Measurements from ENCODE around the gene DNAH10. TPM values are rescaled to one million over a fixed set of nuclear protein-coding genes. Genes with fewer than 3 reads are reported as not detected.

Gene DNAH10
- total RNA-seq = 0.22 TPM
- long read RNA-seq, partial matches to known transcripts = 0 of 1 reads
- long read RNA-seq, other reads (novel, unspliced or antisense) = 1 of 1 reads

DNA sequence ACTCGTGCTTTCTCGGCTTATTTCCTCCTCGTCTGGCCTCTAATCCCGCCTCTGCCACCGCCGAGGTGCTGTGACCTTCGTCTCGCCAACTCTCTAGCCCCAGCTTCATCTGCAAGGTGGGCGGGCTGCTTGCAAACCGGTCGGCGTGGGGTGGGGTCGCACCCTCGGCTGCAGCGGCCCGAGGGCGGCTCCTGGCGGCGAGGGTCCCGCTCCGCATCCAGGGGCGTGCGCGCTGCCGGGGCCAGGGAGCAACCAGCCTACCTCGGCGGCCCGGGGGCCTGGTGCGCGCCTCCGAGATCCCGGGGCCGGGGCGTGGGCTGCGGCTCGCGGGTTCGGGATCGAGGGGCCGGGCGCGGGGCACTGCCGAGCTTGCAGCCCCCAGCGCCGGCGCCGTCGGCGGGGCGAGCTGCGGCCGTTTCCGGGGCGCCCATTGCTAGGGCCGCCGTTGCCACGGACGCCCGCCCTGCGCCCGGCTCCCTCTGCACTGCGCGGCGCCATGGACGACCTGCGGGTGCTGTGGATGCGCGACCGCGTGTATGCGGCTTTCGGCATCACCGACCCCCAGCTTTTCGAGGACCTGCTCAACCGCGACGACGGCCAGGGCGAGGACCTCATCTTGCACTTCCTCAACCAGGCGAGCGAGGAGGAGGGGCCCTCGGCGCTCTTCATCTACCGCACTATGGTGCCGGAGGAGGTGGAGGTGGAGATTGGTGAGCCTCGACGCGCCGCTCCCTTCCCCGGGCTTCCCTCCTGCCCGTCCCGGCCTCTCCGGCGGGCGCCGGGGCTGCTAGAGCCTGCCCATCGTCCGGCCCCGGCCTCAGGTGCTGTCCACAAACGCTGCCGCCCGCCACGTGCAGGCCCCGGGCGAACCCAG is at the start of gene DNAH10:
Gene DNAH10, plus strand, starts transcription at position 461 of the 874 bp plus-strand sequence. Its CDS starts 36 bp downstream, at position 497.
- ATAC-seq (peak; percentile 28), DNase-seq (ENCODE audit: missing footprints) (no peak)
- intact Hi-C loops (cut with DNase I) = no loop called here

DNA sequence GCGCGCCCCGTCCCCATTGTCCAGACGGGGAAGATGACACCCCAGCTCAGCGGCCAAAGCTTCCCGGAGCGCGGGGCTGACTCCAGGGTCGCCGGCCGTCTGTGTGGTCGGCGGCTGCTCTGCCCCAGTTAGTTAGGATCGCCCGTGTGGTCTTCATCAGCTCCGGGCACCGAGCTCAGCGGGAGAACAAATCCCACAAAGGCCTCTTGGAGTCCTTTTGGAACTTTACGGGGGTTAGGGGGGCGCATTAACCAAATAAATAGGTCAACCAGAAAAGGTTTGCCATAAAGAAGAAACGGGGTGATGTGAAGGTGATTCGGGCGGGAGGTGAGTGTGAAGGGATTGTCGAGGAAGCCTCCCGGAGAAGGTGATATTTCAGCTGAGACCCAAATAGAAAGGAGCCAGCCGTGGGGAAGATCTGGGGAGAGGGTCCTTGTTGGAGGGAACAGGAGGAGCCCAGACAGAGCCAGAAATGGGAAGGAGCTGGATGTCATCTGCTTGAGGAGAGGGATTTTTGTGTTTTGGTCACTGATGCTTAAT is 49.3 kb upstream of the DNAH10 start:
- intact Hi-C loops (cut with DNase I) = loop anchor here (5.0 kb wide), 1 partner anchor 269 kb away; no protein-coding TSS in a partner anchor
- DNase-seq (ENCODE audit: missing footprints) = no peak
- ATAC-seq = no peak

GRCh38 chr12:123713398-123713797 is 48.7 kb upstream of the DNAH10 start:
- no peak for ATAC-seq
- intact Hi-C loops (cut with DNase I) = loop anchor here (5.0 kb wide), 1 partner anchor 269 kb away; no protein-coding TSS in a partner anchor
- DNase-seq (ENCODE audit: missing footprints) = no peak

DNA sequence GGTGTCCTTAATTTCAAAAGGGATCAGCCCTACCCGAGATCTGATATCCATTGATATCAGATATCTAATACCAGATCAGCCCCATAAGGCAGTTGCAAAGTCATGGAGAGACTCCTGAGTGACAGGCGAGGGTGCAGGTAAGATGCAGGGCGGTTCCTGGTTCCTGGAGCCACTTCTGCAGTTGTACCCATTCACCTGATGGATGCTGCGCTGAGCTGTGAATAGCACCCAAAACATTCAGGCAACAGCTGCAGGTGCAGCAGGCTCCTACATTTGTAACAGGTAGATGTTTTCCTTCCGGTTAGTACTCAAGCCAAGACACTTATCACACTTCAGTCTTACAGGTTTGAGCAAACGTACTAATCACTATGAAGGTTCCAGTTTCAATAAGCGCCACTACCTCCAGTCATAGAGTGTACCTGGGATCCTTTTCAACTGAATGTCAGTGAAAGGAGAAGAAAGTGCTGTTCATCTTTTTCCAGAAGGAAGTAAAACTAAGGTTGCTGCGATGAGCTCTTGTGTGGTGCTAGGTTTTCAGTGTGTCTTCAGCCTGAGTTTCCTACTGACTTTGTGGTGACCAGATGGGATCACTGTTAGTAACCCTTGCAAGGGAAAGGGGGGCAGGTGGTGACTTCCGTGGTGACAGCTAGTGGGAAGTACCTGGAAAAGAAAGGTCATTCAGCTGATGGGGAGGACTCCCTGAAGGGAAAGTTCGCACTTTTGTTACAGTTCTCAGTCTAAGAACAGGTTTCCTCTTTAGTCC is 48.1 kb upstream of the DNAH10 start:
- no peak for DNase-seq (ENCODE audit: missing footprints)
- ATAC-seq = no peak
- intact Hi-C loops (cut with DNase I) = loop anchor here (5.0 kb wide), 1 partner anchor 268 kb away; no protein-coding TSS in a partner anchor

- DNase-seq (ENCODE audit: missing footprints) = no peak
- intact Hi-C loops (cut with DNase I) = no loop called here
- no peak for ATAC-seq
Observed at GRCh38 chr12:123715195-123715594, 46.9 kb upstream of the DNAH10 start.

- DNase-seq (ENCODE audit: missing footprints) (no peak), ATAC-seq (no peak)
- intact Hi-C loops (cut with DNase I) = no loop called here
Observed at GRCh38 chr12:123717350-123717749, 44.8 kb upstream of the DNAH10 start.

GRCh38 chr12:123720141-123720814 is 41.8 kb upstream of the DNAH10 start:
- DNase-seq (ENCODE audit: missing footprints) = no peak
- intact Hi-C loops (cut with DNase I) = no loop called here
- ATAC-seq = no peak

DNA sequence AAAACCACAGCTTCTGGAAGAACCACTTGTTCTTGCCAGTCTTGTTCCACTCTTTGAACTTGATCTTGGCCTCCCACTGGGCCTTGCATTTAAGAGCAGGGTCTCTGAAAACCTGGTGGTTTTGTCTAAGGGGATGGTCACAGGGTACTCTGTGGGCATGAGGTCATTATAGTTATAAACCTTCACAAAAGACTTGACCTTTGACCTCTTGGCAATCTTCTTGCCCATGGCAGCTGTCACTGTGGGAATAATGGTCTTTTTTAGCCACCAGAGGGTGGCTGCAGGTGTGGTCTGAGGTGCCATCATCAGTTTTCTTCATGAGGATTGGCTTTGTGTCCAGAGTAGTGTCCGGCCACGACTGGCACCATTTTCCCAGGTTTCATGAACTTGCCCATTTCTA is 40.9 kb upstream of the DNAH10 start:
- DNase-seq (ENCODE audit: missing footprints) (no peak), ATAC-seq (no peak)
- intact Hi-C loops (cut with DNase I) = no loop called here

- no peak for ATAC-seq
- DNase-seq (ENCODE audit: missing footprints) = no peak
- intact Hi-C loops (cut with DNase I) = no loop called here
Observed at GRCh38 chr12:123723011-123723410, 39.1 kb upstream of the DNAH10 start.

GRCh38 chr12:123723765-123724164 is 38.3 kb upstream of the DNAH10 start:
- no peak for DNase-seq (ENCODE audit: missing footprints)
- ATAC-seq = no peak
- intact Hi-C loops (cut with DNase I) = no loop called here

GRCh38 chr12:123726244-123726643 is 35.9 kb upstream of the DNAH10 start:
- ATAC-seq (no peak), DNase-seq (ENCODE audit: missing footprints) (no peak)
- intact Hi-C loops (cut with DNase I) = no loop called here

DNA sequence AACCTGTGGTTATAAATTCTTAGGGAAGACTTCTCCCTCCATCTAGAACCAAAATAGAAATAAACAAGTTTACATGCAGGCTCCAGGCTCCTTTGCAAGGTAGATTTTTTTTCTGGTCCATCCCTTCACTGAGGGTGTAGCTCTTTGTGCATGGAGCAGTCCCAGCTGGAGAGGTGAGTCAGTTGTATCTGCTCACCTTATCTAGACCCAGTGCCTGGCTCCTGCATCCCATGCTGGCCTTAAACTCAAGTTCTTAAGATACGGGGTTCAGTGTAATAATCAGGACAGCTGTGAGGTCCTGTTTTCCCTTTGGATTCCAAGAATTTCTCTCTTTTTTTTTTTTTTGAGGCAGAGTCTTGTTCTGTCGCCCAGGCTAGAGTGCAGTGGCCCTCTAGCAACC is 35.1 kb upstream of the DNAH10 start:
- DNase-seq (ENCODE audit: missing footprints) (no peak), ATAC-seq (no peak)
- intact Hi-C loops (cut with DNase I) = no loop called here

DNA sequence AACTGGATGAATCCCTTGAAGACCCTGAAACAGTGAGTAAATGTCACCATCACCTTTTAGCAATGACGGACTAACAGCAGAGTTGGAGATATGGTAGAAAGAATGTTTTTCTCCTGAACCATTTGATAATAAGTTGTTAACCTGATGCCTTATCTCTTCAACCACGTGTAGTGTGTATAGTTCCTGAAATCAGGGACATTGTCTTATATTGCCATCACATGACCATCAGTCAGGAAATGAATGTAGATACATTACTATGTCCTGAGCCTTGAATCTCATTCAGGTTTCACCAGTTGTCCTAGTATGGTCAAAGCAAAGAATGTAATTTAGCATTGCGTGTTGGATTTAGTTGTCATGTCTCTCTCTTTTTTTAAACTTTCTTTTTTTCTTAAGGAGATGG is 34.2 kb upstream of the DNAH10 start:
- ATAC-seq = no peak
- intact Hi-C loops (cut with DNase I) = no loop called here
- no peak for DNase-seq (ENCODE audit: missing footprints)

DNA sequence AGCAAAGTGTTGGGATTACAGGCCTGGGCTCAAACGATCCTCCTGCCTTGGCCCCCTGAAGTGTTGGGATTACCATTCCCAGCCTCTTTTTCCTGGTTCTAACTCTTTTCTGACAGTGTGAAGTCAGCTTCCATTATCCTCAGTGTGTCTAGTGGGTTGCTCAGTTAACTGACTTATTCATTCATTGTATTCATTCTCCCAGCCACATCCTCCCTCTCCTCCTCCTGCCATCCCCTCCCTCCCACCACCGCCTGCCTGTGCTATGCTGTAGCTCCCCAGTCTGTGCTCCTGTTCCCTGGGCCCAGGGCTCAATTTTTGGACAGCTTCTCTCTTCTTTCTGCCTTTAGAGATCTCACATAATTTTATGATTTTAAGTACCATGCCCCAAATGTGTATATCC is 30.5 kb upstream of the DNAH10 start:
- ATAC-seq (no peak), DNase-seq (ENCODE audit: missing footprints) (no peak)
- intact Hi-C loops (cut with DNase I) = no loop called here

DNA sequence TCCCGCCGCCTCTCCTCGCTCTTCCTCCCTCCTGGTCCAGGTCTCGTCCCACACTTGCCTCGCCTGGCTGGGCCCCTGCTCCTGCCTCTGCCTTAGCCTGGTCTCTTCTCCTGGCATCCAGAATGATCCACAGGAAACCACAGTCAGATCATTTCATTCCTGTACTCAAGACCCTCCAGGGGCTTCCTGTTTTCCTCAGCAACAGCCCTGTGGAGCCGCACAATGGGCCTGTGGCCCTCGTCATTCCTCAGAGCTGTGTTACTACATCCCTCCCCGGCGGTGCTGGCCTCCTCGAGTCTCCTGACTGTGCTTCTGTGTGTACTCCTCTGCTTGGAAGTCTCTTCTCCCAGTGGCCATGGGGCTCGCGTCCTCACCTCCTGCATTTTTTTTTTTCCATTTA is 29.9 kb upstream of the DNAH10 start:
- DNase-seq (ENCODE audit: missing footprints) (no peak), ATAC-seq (no peak)
- intact Hi-C loops (cut with DNase I) = no loop called here

DNA sequence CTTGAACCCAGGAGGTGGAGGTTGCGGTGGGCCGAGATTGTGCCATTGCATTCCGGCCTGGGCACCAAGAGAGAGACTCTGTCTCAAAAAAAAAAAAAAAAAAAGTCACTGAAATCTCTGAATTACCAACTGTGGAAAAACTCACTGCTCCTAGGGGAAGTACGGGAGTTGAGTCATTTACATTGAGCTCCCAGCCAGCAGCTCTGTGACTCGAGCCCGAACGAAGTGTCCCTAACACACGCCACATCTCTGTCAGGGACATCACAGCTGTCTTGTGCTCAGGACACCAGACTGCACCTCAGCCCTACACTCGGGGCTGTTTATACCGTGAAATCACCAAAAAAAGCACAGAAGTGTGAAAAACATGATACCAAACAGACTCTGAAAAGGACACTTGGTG is 28.9 kb upstream of the DNAH10 start:
- intact Hi-C loops (cut with DNase I) = no loop called here
- DNase-seq (ENCODE audit: missing footprints) (no peak), ATAC-seq (no peak)

DNA sequence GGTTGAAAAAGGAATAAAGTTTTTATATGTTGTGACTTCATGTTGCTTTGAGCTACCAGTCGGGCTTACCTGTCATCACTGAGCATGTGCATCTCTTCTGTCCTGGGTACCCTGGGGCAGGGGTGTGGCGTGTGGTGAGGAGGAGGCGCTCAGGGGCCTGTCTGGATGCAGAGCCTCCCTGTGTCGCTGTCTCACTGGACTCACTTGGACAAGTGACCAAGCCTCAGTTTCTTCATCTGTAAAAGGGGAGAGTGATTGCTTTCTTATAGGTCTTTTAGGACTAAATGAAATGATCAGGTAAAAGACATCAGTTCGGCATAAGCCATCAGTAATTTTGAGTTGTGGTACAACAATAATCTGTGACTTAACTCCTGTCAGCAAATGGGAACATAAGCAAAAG is 27.8 kb upstream of the DNAH10 start:
- ATAC-seq (no peak), DNase-seq (ENCODE audit: missing footprints) (no peak)
- intact Hi-C loops (cut with DNase I) = no loop called here

DNA sequence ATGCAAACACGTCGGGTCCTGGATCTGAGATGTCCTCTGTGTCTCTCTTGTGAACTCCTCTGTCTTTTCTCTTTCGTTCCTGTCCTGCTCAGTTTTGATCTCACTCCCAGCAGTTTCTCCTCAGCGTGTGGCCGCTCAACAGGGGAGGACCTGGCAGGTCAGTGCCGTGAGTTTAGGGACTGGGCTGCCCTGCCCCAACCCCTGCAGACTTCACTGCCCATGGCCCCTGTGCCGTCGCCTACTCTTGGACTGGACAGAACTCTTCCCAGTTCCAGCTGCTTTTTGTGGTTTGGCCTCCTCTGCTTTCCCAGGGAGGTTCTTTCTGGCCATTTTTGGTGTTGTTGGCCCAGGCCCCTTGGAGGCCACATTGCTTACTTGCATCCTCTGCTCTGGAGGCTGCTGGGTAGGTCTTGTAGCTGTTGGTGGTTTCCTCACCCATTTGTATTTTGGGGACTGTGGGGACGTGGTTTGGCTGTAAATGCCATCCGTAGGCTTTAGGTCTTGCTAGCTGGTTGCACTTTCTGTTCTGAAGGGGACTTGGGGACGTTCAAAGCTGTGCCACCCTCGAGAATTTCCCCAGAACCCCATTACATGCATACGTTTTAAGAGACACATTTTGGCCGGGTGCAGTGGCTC is 20.0 kb upstream of the DNAH10 start:
- intact Hi-C loops (cut with DNase I) = no loop called here
- ATAC-seq = no peak

DNA sequence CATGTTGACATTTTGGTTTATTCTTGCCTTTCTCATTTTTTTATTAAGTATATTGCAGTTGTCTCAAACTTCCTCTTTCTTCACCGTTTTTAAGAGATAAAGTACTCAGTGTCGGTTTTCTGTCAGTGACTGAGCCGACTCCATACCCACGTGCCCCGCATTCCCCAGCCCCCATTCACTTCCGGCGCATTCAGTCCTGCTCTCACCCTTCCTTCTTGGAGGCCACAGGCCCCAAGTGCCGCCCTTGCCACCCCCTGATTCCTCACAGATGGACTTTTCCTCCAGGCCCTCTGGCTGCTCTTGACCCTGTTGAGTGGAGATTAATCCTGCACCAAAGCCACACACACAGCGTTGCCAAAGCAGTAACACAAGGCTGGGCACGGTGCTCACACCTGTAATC is 19.1 kb upstream of the DNAH10 start:
- no peak for ATAC-seq
- intact Hi-C loops (cut with DNase I) = no loop called here
- no peak for DNase-seq (ENCODE audit: missing footprints)

More for the DNA sequence above, 20.0 kb upstream of the DNAH10 start:
- no peak for DNase-seq (ENCODE audit: missing footprints)

Data from Right ventricle myocardium inferior (tissue), 1 donor.